Loucy (cell line): ENCODE results near the gene LCTL.

ENCODE experiments used
- CTCF ChIP-seq: fragments of 200-600 bp; sonication (generic); conservative IDR thresholded peaks from 2 replicates; pipeline ENCODE4 v1.5.1; 2014; ENCODE audit warnings: mild to moderate bottlenecking, antibody characterized with exemption, low read length
- EZH2phosphoT487 ChIP-seq: fragments of 200-600 bp; IDR thresholded peaks from 2 replicates; pipeline ENCODE4 v1.6.1; 2018; ENCODE audit warnings: antibody characterized with exemption, mild to moderate bottlenecking, moderate library complexity, borderline replicate concordance

- TF ChIP-seq CTCF (no peak), EZH2phosphoT487 (no peak)
These were observed 7.5 kb upstream of the LCTL start for GRCh38 chr15:66573348-66573718.
